Subcutaneous preadipocyte (primary cell): ENCODE results near the gene PTPRH. TPM values are rescaled to one million over a fixed set of nuclear protein-coding genes. Genes with fewer than 3 reads are reported as not detected.

ENCODE experiments used
- small RNA-seq: library from RNA; depleted of rRNA; stranded (forward); fragments of <200 nt; gene quantifications from one replicate; pipeline ENCODE3, GENCODE V24; 2012
- total RNA-seq: library from RNA; depleted of rRNA; stranded (reverse); fragments of >200 nt; gene quantifications from 2 replicates; pipeline ENCODE4 v1.2.3, GENCODE V29; 2012

Gene PTPRH
- 5.3 and 11.4 TPM in 2 replicates for total RNA-seq

GRCh38 chr19:55208880-55209692 is at the start of gene PTPRH:
Gene PTPRH (minus strand): TSS chr19:55209501. CDS start chr19:55209433, 68 bp downstream.

GRCh38 chr19:55228403-55229031 is 19.2 kb upstream of the PTPRH start, which contains the start of gene TMEM86B:
Gene TMEM86B (minus strand): TSS chr19:55228763. CDS start chr19:55228741, 22 bp downstream.

GRCh38 chr19:55179606-55180484 is 29.5 kb downstream of the PTPRH start, which contains the start of gene SYT5:
Gene SYT5 (minus strand): TSS chr19:55180289. CDS start chr19:55179041, 1,248 bp downstream.

GRCh38 chr19:55166530-55167268 is 42.6 kb downstream of the PTPRH start, which contains the start of gene DNAAF3:
Gene DNAAF3 (minus strand): TSS chr19:55166613. CDS start chr19:55166413, 200 bp downstream.

GRCh38 chr19:55157064-55157908 is 52.0 kb downstream of the PTPRH start, which contains the start of gene TNNI3:
Gene TNNI3 (minus strand): TSS chr19:55157732. CDS start chr19:55157589, 143 bp downstream.

GRCh38 chr19:55149078-55150003 is 60.0 kb downstream of the PTPRH start, which contains the start of gene TNNT1:
Gene TNNT1 (minus strand): TSS chr19:55149206. CDS start chr19:55147157, 2,049 bp downstream.

Small RNA genes within 50 kb of the gene (small RNA-seq; reads per million reads assigned to genes)
- gene MIR6802 (0.11 reads per million), gene MIR6803 (not detected), gene MIR6804 (0.08 reads per million), gene RF01210 (not detected)

Other genes with a start within 250 kb of the PTPRH start
- under 0.01 and 0.37 TPM in 2 replicates for gene NLRP2, start 243.1 kb downstream of the PTPRH start, total RNA-seq
- gene GP6, start 171.2 kb downstream of the PTPRH start, total RNA-seq, result not detected in 2 replicates
- gene RDH13, start 146.4 kb downstream of the PTPRH start, total RNA-seq, result 11.0 and 14.3 TPM in 2 replicates
- 0.98 TPM in 1 of 2 replicates, not detected in the other for gene EPS8L1, start 133.6 kb downstream of the PTPRH start, total RNA-seq
- gene PPP1R12C, start 91.9 kb downstream of the PTPRH start, total RNA-seq, result 39.3 and 55.1 TPM in 2 replicates
- 0.73 and 2.9 TPM in 2 replicates for gene TNNT1, start 60.3 kb downstream of the PTPRH start, total RNA-seq
- gene TNNI3, start 51.8 kb downstream of the PTPRH start, total RNA-seq, result 0.37 TPM in 1 of 2 replicates, not detected in the other
- 0.59 and 1.5 TPM in 2 replicates for gene DNAAF3, start 42.9 kb downstream of the PTPRH start, total RNA-seq
- gene SYT5, start 29.2 kb downstream of the PTPRH start, total RNA-seq, result 0.39 and 1.1 TPM in 2 replicates
- 0.73 and 2.3 TPM in 2 replicates for gene TMEM86B, start 19.3 kb upstream of the PTPRH start, total RNA-seq
- gene PPP6R1, start 49.5 kb upstream of the PTPRH start, total RNA-seq, result 32.3 and 44.8 TPM in 2 replicates
- 36.6 and 38.9 TPM in 2 replicates for gene HSPBP1, start 70.6 kb upstream of the PTPRH start, total RNA-seq
- gene BRSK1, start 74.5 kb upstream of the PTPRH start, total RNA-seq, result 0.59 and 1.8 TPM in 2 replicates
- gene TMEM150B, start 115.8 kb upstream of the PTPRH start, total RNA-seq, result not detected in 2 replicates
- gene KMT5C, start 130.4 kb upstream of the PTPRH start, total RNA-seq, result 6.6 and 7.6 TPM in 2 replicates
- gene COX6B2, start 145.2 kb upstream of the PTPRH start, total RNA-seq, result not detected in 2 replicates
- not detected in 2 replicates for gene GARIN5B, start 153.8 kb upstream of the PTPRH start, total RNA-seq
- 0.37 and 1.6 TPM in 2 replicates for gene IL11, start 161.0 kb upstream of the PTPRH start, total RNA-seq
- gene TMEM190, start 167.3 kb upstream of the PTPRH start, total RNA-seq, result not detected in 2 replicates
- not detected in 2 replicates for gene TMEM238, start 174.8 kb upstream of the PTPRH start, total RNA-seq
- 171 and 427 TPM in 2 replicates for gene RPL28, start 176.4 kb upstream of the PTPRH start, total RNA-seq
- 72.0 and 185 TPM in 2 replicates for gene UBE2S, start 198.3 kb upstream of the PTPRH start, total RNA-seq
- not detected in 2 replicates for gene SHISA7, start 233.8 kb upstream of the PTPRH start, total RNA-seq